IPS-18c (cell line): ENCODE measurements around the gene SMIM14.
"Not testable (repeated sequence)": the region's sequence is repeated elsewhere in the genome, so short reads cannot be mapped to it uniquely, and the experiment has no call there.

Source experiments
- H3K4me3 ChIP-seq: 2 replicates; pipeline ENCODE4 v1.7.0; 2013; ENCODE audit warnings: low read depth, mild to moderate bottlenecking, low read length, moderate library complexity; ENCODE audit not compliant: insufficient read depth
- H3K9me3 ChIP-seq: one replicate; pipeline ENCODE4 v1.6.1; 2013; ENCODE audit warnings: mild to moderate bottlenecking, low read length, moderate library complexity; ENCODE audit not compliant: control insufficient read depth, insufficient read depth

Gene SMIM14

GRCh38 chr4:39525822-39526690 is 112.6 kb downstream of the SMIM14 start:
- H3K4me3 ChIP-seq: peak overlapping the region; percentile 94
- peaks cover 9% of the 10 kb centered on the region for H3K9me3 ChIP-seq

GRCh38 chr4:39524161-39524957 is 114.3 kb downstream of the SMIM14 start:
- no peaks in the 10 kb centered on the region for H3K9me3 ChIP-seq
- H3K4me3 ChIP-seq: no peak overlapping the region

GRCh38 chr4:39522068-39522467 is 116.6 kb downstream of the SMIM14 start:
- H3K4me3 ChIP-seq: no peak overlapping the region
- no peaks in the 10 kb centered on the region for H3K9me3 ChIP-seq

GRCh38 chr4:39521253-39521919 is 117.3 kb downstream of the SMIM14 start:
- H3K9me3 ChIP-seq: no peaks in the 10 kb centered on the region
- no peak overlapping the region for H3K4me3 ChIP-seq

GRCh38 chr4:39518484-39518883 is 120.2 kb downstream of the SMIM14 start:
- Histone ChIP-seq H3K4me3 (no peak overlapping the region), H3K9me3 (no peaks in the 10 kb centered on the region)

GRCh38 chr4:39516407-39516966 is 122.2 kb downstream of the SMIM14 start:
- Histone ChIP-seq H3K9me3 (no peaks in the 10 kb centered on the region), H3K4me3 (no peak overlapping the region)

- not testable (repeated sequence) for H3K4me3 ChIP-seq, H3K9me3 ChIP-seq
These were observed 122.8 kb downstream of the SMIM14 start for GRCh38 chr4:39515669-39516401.

- no peaks in the 10 kb centered on the region for H3K9me3 ChIP-seq
- no peak overlapping the region for H3K4me3 ChIP-seq
These were observed 123.7 kb downstream of the SMIM14 start for GRCh38 chr4:39514888-39515401.

- H3K4me3 ChIP-seq, H3K9me3 ChIP-seq: not testable (repeated sequence)
These were observed 124.4 kb downstream of the SMIM14 start for GRCh38 chr4:39514266-39514665.

GRCh38 chr4:39510348-39510929 is 128.2 kb downstream of the SMIM14 start:
- no peaks in the 10 kb centered on the region for H3K9me3 ChIP-seq

GRCh38 chr4:39505581-39505980 is 133.1 kb downstream of the SMIM14 start:
- Histone ChIP-seq H3K4me3 (no peak overlapping the region), H3K9me3 (no peaks in the 10 kb centered on the region)

More at GRCh38 chr4:39510348-39510929, 128.2 kb downstream of the SMIM14 start:
- H3K4me3 ChIP-seq: no peak overlapping the region

GRCh38 chr4:39504538-39504937 is 134.1 kb downstream of the SMIM14 start:
- H3K9me3 ChIP-seq: no peaks in the 10 kb centered on the region
- H3K4me3 ChIP-seq: no peak overlapping the region

- not testable (repeated sequence) for H3K4me3 ChIP-seq, H3K9me3 ChIP-seq
These were observed 136.0 kb downstream of the SMIM14 start for GRCh38 chr4:39502664-39503035.

GRCh38 chr4:39502019-39502663 is 136.5 kb downstream of the SMIM14 start:
- Histone ChIP-seq H3K9me3 (no peaks in the 10 kb centered on the region), H3K4me3 (no peak overlapping the region)

- H3K4me3 ChIP-seq: no peak overlapping the region
- no peaks in the 10 kb centered on the region for H3K9me3 ChIP-seq
These were observed 140.0 kb downstream of the SMIM14 start for GRCh38 chr4:39498727-39499020.
